Progenitor cell of endocrine pancreas (in vitro differentiated cells): ENCODE results near the gene SEZ6L. TPM values are rescaled to one million over a fixed set of nuclear protein-coding genes. Genes with fewer than 3 reads are reported as not detected.

Experiments used
- DNase-seq: peaks from one replicate; pipeline ENCODE4 v3.0.0; 2021; ENCODE audit warnings: low spot score; ENCODE audit not compliant: unreplicated experiment
- H3K27ac Mint-ChIP-seq: 2 replicates; pipeline ENCODE4 v1.8.0; 2021; ENCODE audit warnings: mild to moderate bottlenecking, moderate library complexity, mixed read lengths
- H3K27me3 Mint-ChIP-seq: 2 replicates; pipeline ENCODE4 v1.8.0; 2021; ENCODE audit warnings: mixed read lengths
- H3K36me3 Mint-ChIP-seq: 2 replicates; pipeline ENCODE4 v1.8.0; 2022; ENCODE audit warnings: mixed read lengths; ENCODE audit not compliant: insufficient read depth
- H3K4me1 Mint-ChIP-seq: 2 replicates; pipeline ENCODE4 v1.8.0; 2021; ENCODE audit warnings: low read depth, mixed read lengths
- H3K4me3 Mint-ChIP-seq: 2 replicates; pipeline ENCODE4 v1.8.0; 2021; ENCODE audit warnings: low read depth, mild to moderate bottlenecking, moderate library complexity, mixed read lengths
- H3K9me3 Mint-ChIP-seq: 2 replicates; pipeline ENCODE4 v1.8.0; 2021; ENCODE audit warnings: low read depth, mixed read lengths
- total RNA-seq: library from RNA; stranded (reverse); gene quantifications from 2 replicates; pipeline ENCODE4 v1.2.1, GENCODE V29; 2021
- TF ChIP-seq, protein P1 (sequence below): fragments of 200-600 bp; sonication (generic); IDR thresholded peaks from one replicate; pipeline ENCODE4 v1.5.0; 2021; ENCODE audit warnings: antibody characterized with exemption, mild to moderate bottlenecking; ENCODE audit not compliant: unreplicated experiment

Gene SEZ6L
- total RNA-seq, 1 donor from 2014 or later = 26.2 TPM

- no peak overlapping the region for H3K4me3 Mint-ChIP-seq
- peaks cover 4% of the 10 kb centered on the region for H3K27me3 Mint-ChIP-seq
- H3K27ac Mint-ChIP-seq = no peak overlapping the region
- TF ChIP-seq, protein P1, sequence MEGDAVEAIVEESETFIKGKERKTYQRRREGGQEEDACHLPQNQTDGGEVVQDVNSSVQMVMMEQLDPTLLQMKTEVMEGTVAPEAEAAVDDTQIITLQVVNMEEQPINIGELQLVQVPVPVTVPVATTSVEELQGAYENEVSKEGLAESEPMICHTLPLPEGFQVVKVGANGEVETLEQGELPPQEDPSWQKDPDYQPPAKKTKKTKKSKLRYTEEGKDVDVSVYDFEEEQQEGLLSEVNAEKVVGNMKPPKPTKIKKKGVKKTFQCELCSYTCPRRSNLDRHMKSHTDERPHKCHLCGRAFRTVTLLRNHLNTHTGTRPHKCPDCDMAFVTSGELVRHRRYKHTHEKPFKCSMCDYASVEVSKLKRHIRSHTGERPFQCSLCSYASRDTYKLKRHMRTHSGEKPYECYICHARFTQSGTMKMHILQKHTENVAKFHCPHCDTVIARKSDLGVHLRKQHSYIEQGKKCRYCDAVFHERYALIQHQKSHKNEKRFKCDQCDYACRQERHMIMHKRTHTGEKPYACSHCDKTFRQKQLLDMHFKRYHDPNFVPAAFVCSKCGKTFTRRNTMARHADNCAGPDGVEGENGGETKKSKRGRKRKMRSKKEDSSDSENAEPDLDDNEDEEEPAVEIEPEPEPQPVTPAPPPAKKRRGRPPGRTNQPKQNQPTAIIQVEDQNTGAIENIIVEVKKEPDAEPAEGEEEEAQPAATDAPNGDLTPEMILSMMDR = no peak
- H3K9me3 Mint-ChIP-seq = no peaks in the 10 kb centered on the region
- no peak for DNase-seq
- H3K4me1 Mint-ChIP-seq = no peaks in the 10 kb centered on the region
- no peaks in the 10 kb centered on the region for H3K36me3 Mint-ChIP-seq
Measured at GRCh38 chr22:26194877-26195276, 25.6 kb downstream of the SEZ6L start.

- Mint-ChIP-seq H3K36me3 (no peaks in the 10 kb centered on the region), H3K27ac (no peak overlapping the region), H3K27me3 (peaks cover 4% of the 10 kb centered on the region), H3K9me3 (no peaks in the 10 kb centered on the region), H3K4me3 (no peak overlapping the region), H3K4me1 (no peaks in the 10 kb centered on the region)
- TF ChIP-seq, protein P1 = no peak
- DNase-seq = no peak
Measured at GRCh38 chr22:26196657-26197056, 27.4 kb downstream of the SEZ6L start.

- peaks cover 4% of the 10 kb centered on the region for H3K27me3 Mint-ChIP-seq
- TF ChIP-seq, protein P1 = no peak
- no peak overlapping the region for H3K27ac Mint-ChIP-seq
- DNase-seq = no peak
- H3K4me1 Mint-ChIP-seq = no peaks in the 10 kb centered on the region
- H3K4me3 Mint-ChIP-seq = no peak overlapping the region
- H3K36me3 Mint-ChIP-seq = no peaks in the 10 kb centered on the region
- no peaks in the 10 kb centered on the region for H3K9me3 Mint-ChIP-seq
Measured at GRCh38 chr22:26197425-26197824, 28.2 kb downstream of the SEZ6L start.

GRCh38 chr22:26199665-26200064 is 30.4 kb downstream of the SEZ6L start:
- Mint-ChIP-seq H3K4me3 (no peak overlapping the region), H3K27me3 (peaks cover 4% of the 10 kb centered on the region), H3K27ac (no peak overlapping the region), H3K9me3 (no peaks in the 10 kb centered on the region), H3K36me3 (no peaks in the 10 kb centered on the region), H3K4me1 (no peaks in the 10 kb centered on the region)
- TF ChIP-seq, protein P1 = no peak
- DNase-seq = no peak

- Mint-ChIP-seq H3K36me3 (no peaks in the 10 kb centered on the region), H3K27me3 (peaks cover 3% of the 10 kb centered on the region), H3K27ac (no peak overlapping the region), H3K9me3 (no peaks in the 10 kb centered on the region), H3K4me3 (no peak overlapping the region), H3K4me1 (no peaks in the 10 kb centered on the region)
- DNase-seq = no peak
- TF ChIP-seq, protein P1 = no peak
Measured at GRCh38 chr22:26202280-26202924, 33.1 kb downstream of the SEZ6L start.
